IMR-90 (cell line): ENCODE results near the gene CCNK.

ENCODE experiments used
- CEBPB ChIP-seq: IDR thresholded peaks from 2 replicates; pipeline ENCODE4 v1.6.1; 2012; ENCODE audit warnings: low read depth, low read length, improper control_type of control experiment
- MXI1 ChIP-seq: IDR thresholded peaks from 2 replicates; pipeline ENCODE4 v1.6.1; 2012; ENCODE audit warnings: low read depth, mild to moderate bottlenecking, low read length, moderate library complexity, borderline replicate concordance
- RAD21 ChIP-seq: IDR thresholded peaks from 2 replicates; pipeline ENCODE4 v1.6.1; 2012; ENCODE audit warnings: low read length, improper control_type of control experiment
- RCOR1 ChIP-seq: IDR thresholded peaks from 2 replicates; pipeline ENCODE4 v1.6.1; 2012; ENCODE audit warnings: mild to moderate bottlenecking, low read length, improper control_type of control experiment; ENCODE audit not compliant: insufficient replicate concordance
- SMC3 ChIP-seq: fragments of 150-350 bp; IDR thresholded peaks from 2 replicates; pipeline ENCODE4 v1.6.1; 2016; ENCODE audit warnings: low read depth, mild to moderate bottlenecking, antibody characterized with exemption, low read length, moderate library complexity
- TF ChIP-seq, protein P1 (sequence below): conservative IDR thresholded peaks from 2 replicates; pipeline ENCODE4 v1.5.1; 2012; ENCODE audit warnings: mild to moderate bottlenecking, low read depth, low read length, improper control_type of control experiment

DNA sequence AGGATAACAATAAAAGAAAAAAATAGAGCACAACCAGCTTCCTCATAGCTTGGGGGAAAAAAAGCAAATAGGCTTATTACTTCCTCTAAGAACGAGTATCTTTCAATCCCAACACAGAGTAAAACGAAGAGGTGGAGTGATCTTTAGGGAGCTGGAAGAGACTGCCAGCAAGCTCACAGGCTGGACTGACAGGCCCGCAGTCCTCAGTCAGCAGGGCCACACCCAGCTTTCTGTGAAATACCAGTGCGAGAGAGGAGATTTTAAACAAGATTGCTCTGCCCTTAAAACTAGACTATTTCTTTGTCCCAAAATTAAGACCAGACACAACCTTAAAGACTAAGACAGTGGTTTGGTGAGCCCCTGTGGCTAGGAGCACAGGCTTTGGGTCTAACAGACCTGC lies 33.5 kb upstream of the CCNK start:
- TF ChIP-seq, protein P1, sequence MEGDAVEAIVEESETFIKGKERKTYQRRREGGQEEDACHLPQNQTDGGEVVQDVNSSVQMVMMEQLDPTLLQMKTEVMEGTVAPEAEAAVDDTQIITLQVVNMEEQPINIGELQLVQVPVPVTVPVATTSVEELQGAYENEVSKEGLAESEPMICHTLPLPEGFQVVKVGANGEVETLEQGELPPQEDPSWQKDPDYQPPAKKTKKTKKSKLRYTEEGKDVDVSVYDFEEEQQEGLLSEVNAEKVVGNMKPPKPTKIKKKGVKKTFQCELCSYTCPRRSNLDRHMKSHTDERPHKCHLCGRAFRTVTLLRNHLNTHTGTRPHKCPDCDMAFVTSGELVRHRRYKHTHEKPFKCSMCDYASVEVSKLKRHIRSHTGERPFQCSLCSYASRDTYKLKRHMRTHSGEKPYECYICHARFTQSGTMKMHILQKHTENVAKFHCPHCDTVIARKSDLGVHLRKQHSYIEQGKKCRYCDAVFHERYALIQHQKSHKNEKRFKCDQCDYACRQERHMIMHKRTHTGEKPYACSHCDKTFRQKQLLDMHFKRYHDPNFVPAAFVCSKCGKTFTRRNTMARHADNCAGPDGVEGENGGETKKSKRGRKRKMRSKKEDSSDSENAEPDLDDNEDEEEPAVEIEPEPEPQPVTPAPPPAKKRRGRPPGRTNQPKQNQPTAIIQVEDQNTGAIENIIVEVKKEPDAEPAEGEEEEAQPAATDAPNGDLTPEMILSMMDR: no peak
- TF ChIP-seq CEBPB (no peak), RAD21 (no peak), SMC3 (no peak), MXI1 (no peak), RCOR1 (no peak)
